Stomach (tissue), 9 donors: ENCODE measurements around the gene OSTC. TPM values are rescaled to one million over a fixed set of nuclear protein-coding genes. Genes with fewer than 3 reads are reported as not detected.

ENCODE experiments used
- DNase-seq, 2 donors: peaks; one replicate each; pipeline versions ENCODE4 v3.0.0 to v3.0.0-alpha.2; 2013 to 2019
- H3K27ac ChIP-seq, 5 donors: fragments of 200-600 bp in 4 of 5; sonication (generic) in 4 of 5; one replicate each; pipeline ENCODE4 v1.5.1; 2013 to 2019; ENCODE audit warnings: mild to moderate bottlenecking in 1 of 5, moderate library complexity in 1 of 5
- H3K27me3 ChIP-seq, 3 donors: fragments of 200-600 bp; sonication (generic); one replicate each; pipeline ENCODE4 v1.5.1; 2017 to 2019; ENCODE audit warnings: mixed run types in 1 of 3
- H3K36me3 ChIP-seq, 4 donors: fragments of 200-600 bp; sonication (generic); 1 replicate in 3 of 4; 2 replicates in 1 of 4; pipeline ENCODE4 v1.5.1; 2016 to 2019
- H3K4me1 ChIP-seq, 4 donors: fragments of 200-600 bp; sonication (generic); one replicate each; pipeline ENCODE4 v1.5.1; 2016 to 2019
- H3K4me3 ChIP-seq, 4 donors: fragments of 200-600 bp; sonication (generic) in 3 of 4; one replicate each; pipeline ENCODE4 v1.5.1; 2016 to 2019; ENCODE audit warnings: mild to moderate bottlenecking in 1 of 4
- H3K9me3 ChIP-seq, 4 donors: fragments of 200-600 bp; sonication (generic); one replicate each; pipeline ENCODE4 v1.5.1; 2016 to 2019
- CTCF ChIP-seq, 7 experiments: fragments of 450-650 bp in 4 of 7; fragments of 200-600 bp in 3 of 7; sonication (generic) in 3 of 7; IDR thresholded peaks; one replicate each; pipeline ENCODE4 v1.5.1; 2016 to 2019; ENCODE audit warnings: antibody characterized with exemption in 7 of 7, control low read depth in 2 of 7, mild to moderate bottlenecking in 1 of 7
- EP300 ChIP-seq: sonication (generic); formaldehyde crosslinking; IDR thresholded peaks from one replicate; pipeline ENCODE4 v1.6.1; 2017; ENCODE audit warnings: antibody characterized with exemption
- POLR2A ChIP-seq, 4 donors: fragments of 450-650 bp; IDR thresholded peaks; one replicate each; pipeline ENCODE4 v1.6.1; 2016; ENCODE audit warnings: antibody characterized with exemption in 4 of 4, control low read depth in 2 of 4, mild to moderate bottlenecking in 1 of 4, moderate library complexity in 1 of 4
- POLR2AphosphoS5 ChIP-seq, 3 donors: sonication (generic); formaldehyde crosslinking; IDR thresholded peaks; one replicate each; pipeline ENCODE4 v1.6.1; 2016; ENCODE audit warnings: antibody characterized with exemption in 3 of 3
- WGBS, 5 donors: extraction: QIAGEN DNeasy Blood & Tissue Kit in 3 of 5; methylation state at CpG; one replicate each; pipeline versions ENCODE4 v1.1.5 to v1.1.7; 2013 to 2018; 5-methylcytosine and 5-hydroxymethylcytosine counted together
- intact Hi-C: fragments of 100-400 bp; cut with DNase I; formaldehyde crosslinking; loops from one replicate; pipeline ENCODE4 v1.15.1; 2023; ENCODE audit warnings: low total_unique reads
- polyA plus RNA-seq, 3 donors: library from polyadenylated mRNA; stranded (reverse); fragments of 200-250 nt; gene quantifications; one replicate each; pipeline ENCODE4 v1.2.3, GENCODE V29; 2013
- total RNA-seq, 5 donors: library from RNA; depleted of rRNA; stranded (reverse); fragments of >200 nt; gene quantifications; one replicate each; pipeline versions ENCODE4 v1.1.0 to v1.2.3, GENCODE V29; 2014 to 2016
- donor health status: healthy with polysubstance abuse.
- donor health status: Bipolar disorder and iron deficiency.
- donor health status: healthy.

OSTC gene
- total and polyA plus RNA-seq, 8 donors: 5.4 to 176 (median 64.6) TPM

- Histone ChIP-seq H3K4me3 (no peak overlapping the region), H3K4me1 (no peaks in the 10 kb centered on the region), H3K36me3 (peaks cover 24 to 65% (median 61%) of the 10 kb centered on the region in 4 donors), H3K9me3 (no peaks in the 10 kb centered on the region), H3K27ac (no peak overlapping the region), H3K27me3 (no peaks in the 10 kb centered on the region)
- WGBS, 5 donors: 81 to 92% (median 87%) methylated on average over 8 of the region's 8 CpGs
- DNase-seq: no peak
- TF ChIP-seq POLR2AphosphoS5 (IDR thresholded peaks at IDR 0.05) (no peak), EP300 (no peak), CTCF (IDR thresholded peaks at IDR 0.05) (no peak), POLR2A (IDR thresholded peaks at IDR 0.05) (no peak)
- intact Hi-C loops: no loop called here
Measured at GRCh38 chr4:108635070-108635655, 15.2 kb upstream of the OSTC start.

- no peak overlapping the region for H3K4me3 ChIP-seq
- intact Hi-C loops: no loop called here
- no peak overlapping the region for H3K27ac ChIP-seq
- TF ChIP-seq EP300 (no peak), POLR2A (IDR thresholded peaks at IDR 0.05) (no peak), CTCF (IDR thresholded peaks at IDR 0.05) (no peak), POLR2AphosphoS5 (IDR thresholded peaks at IDR 0.05) (no peak)
- H3K9me3 ChIP-seq: no peaks in the 10 kb centered on the region
- 80 to 96% (median 93%) methylated on average over 1 of the region's 1 CpG for WGBS, 5 donors
- no peak for DNase-seq
- H3K4me1 ChIP-seq: no peaks in the 10 kb centered on the region
- H3K27me3 ChIP-seq: no peaks in the 10 kb centered on the region
- H3K36me3 ChIP-seq: peaks cover 13 to 55% (median 50%) of the 10 kb centered on the region in 4 donors
Measured at GRCh38 chr4:108636246-108636645, 14.2 kb upstream of the OSTC start.

- H3K27ac ChIP-seq: no peak overlapping the region
- H3K4me3 ChIP-seq: no peak overlapping the region
- no peak for DNase-seq
- no peaks in the 10 kb centered on the region for H3K27me3 ChIP-seq
- intact Hi-C loops: no loop called here
- 62 to 72% (median 66%) methylated on average over 2 of the region's 2 CpGs for WGBS, 5 donors
- H3K36me3 ChIP-seq: peaks cover 8 to 39% (median 34%) of the 10 kb centered on the region in 4 donors
- TF ChIP-seq POLR2A (IDR thresholded peaks at IDR 0.05): no peak
- TF ChIP-seq EP300: no peak
- no peak for TF ChIP-seq POLR2AphosphoS5 (IDR thresholded peaks at IDR 0.05)
- TF ChIP-seq CTCF (IDR thresholded peaks at IDR 0.05): no peak
- H3K9me3 ChIP-seq: no peaks in the 10 kb centered on the region
- H3K4me1 ChIP-seq: no peaks in the 10 kb centered on the region
Measured at GRCh38 chr4:108637856-108638255, 12.5 kb upstream of the OSTC start.

GRCh38 chr4:108644237-108644636 lies 6.2 kb upstream of the OSTC start:
- 82 to 96% (median 83%) methylated on average over 1 of the region's 1 CpG for WGBS, 5 donors
- intact Hi-C loops: no loop called here

More at GRCh38 chr4:108644237-108644636, 6.2 kb upstream of the OSTC start:
- H3K27me3 ChIP-seq: no peaks in the 10 kb centered on the region
- no peak for DNase-seq
- H3K36me3 ChIP-seq: no peaks in the 10 kb centered on the region
- TF ChIP-seq POLR2AphosphoS5 (IDR thresholded peaks at IDR 0.05) (no peak), EP300 (no peak), POLR2A (IDR thresholded peaks at IDR 0.05) (no peak), CTCF (IDR thresholded peaks at IDR 0.05) (no peak)
- no peaks in the 10 kb centered on the region for H3K4me1 ChIP-seq
- no peaks in the 10 kb centered on the region for H3K9me3 ChIP-seq
- no peak overlapping the region for H3K27ac ChIP-seq
- no peak overlapping the region for H3K4me3 ChIP-seq
